ENCODE results near the gene S100PBP. TPM values are rescaled to one million over a fixed set of nuclear protein-coding genes. Genes with fewer than 3 reads are reported as not detected.

Gene S100PBP
- total and polyA plus RNA-seq, 2 donors (not counting 3 experiments of a cell fraction or from before 2014, with no cell fraction given), result 15.4 to 38.6 TPM

- FAIRE-seq (no peak), DNase-seq (ENCODE audit: low read depth, low spot score) (no peak)
- H3K79me2 ChIP-seq (ENCODE audit: control insufficient read depth, insufficient read depth, low read length), result no peaks in the 10 kb centered on the region
- no peaks in the 10 kb centered on the region for H3K9me3 ChIP-seq (replicated peaks; ENCODE audit: control insufficient read depth, insufficient read depth, low read length)
- BruUV-seq (replicated peaks), result no TSS peak
- H3K27me3 ChIP-seq (ENCODE audit: control insufficient read depth in 2 of 2, insufficient read depth in 2 of 2, low read length in 2 of 2), result peaks cover 13 to 19% of the 10 kb centered on the region in 2 experiments
- H3K4me1 ChIP-seq (ENCODE audit: control insufficient read depth, extremely low read depth, insufficient read depth, low read length), result peaks cover 8% of the 10 kb centered on the region
- H3K27ac ChIP-seq (ENCODE audit: insufficient read depth, low read depth, low read length), result no peak overlapping the region
- peak overlapping the region; percentile 63 for H2AFZ ChIP-seq (ENCODE audit: low read depth, low read length)
- H3K4me2 ChIP-seq (ENCODE audit: insufficient read depth, low read length), result peak overlapping the region; percentile 61
- no peak for TF ChIP-seq GATA2 (IDR thresholded peaks at IDR 0.05; ENCODE audit: insufficient read depth, insufficient read length, low read depth, low read length)
- peak; percentile 35 for TF ChIP-seq EZH2 (IDR thresholded peaks at IDR 0.05; ENCODE audit: borderline replicate concordance, low read depth, low read length, severe bottlenecking)
- ChIA-PET POLR2A (no interaction called here), CTCF (interaction anchor here (0.8 to 5.7 kb wide), 15 partner anchors 11 to 492 kb away, joined by 3 to 51 read pairs (median 4); no protein-coding TSS in a partner anchor)
- H3K9me1 ChIP-seq (replicated peaks; ENCODE audit: control insufficient read depth, extremely low read depth, insufficient read depth, low read length), result no peaks in the 10 kb centered on the region
- H3K36me3 ChIP-seq (ENCODE audit: control insufficient read depth in 2 of 2, extremely low read depth in 1 of 2, insufficient read depth in 2 of 2, low read length in 2 of 2), result no peaks in the 10 kb centered on the region
- intact Hi-C loops (cut with micrococcal nuclease), result no loop called here
- dilution Hi-C loops (cut with MboI; ENCODE audit: extremely low pct_ligation_motif_present, low sequenced_read_pairs), result no loop called here
- no peak overlapping the region for H3K9ac ChIP-seq (replicated peaks; ENCODE audit: extremely low read depth, insufficient read depth, low read length)
- peak overlapping the region; percentile 16 to 35 (median 30) for H3K4me3 ChIP-seq (replicated peaks in 1 of 3; ENCODE audit: insufficient read depth in 1 of 3, low read depth in 1 of 3, low read length in 3 of 3)
- H4K20me1 ChIP-seq (replicated peaks; ENCODE audit: control insufficient read depth, extremely low read depth, insufficient read depth, low read length), result no peaks in the 10 kb centered on the region
Observed at GRCh38 chr1:32893198-32894018, 76.0 kb downstream of the S100PBP start.

GRCh38 chr1:32894019-32894600, 76.7 kb downstream of the S100PBP start:
- Histone ChIP-seq H3K27me3 (ENCODE audit: control insufficient read depth in 2 of 2, insufficient read depth in 2 of 2, low read length in 2 of 2) (peaks cover 13 to 19% of the 10 kb centered on the region in 2 experiments), H3K9me3 (replicated peaks; ENCODE audit: control insufficient read depth, insufficient read depth, low read length) (no peaks in the 10 kb centered on the region), H3K4me2 (ENCODE audit: insufficient read depth, low read length) (no peak overlapping the region), H2AFZ (ENCODE audit: low read depth, low read length) (no peak overlapping the region), H3K9ac (replicated peaks; ENCODE audit: extremely low read depth, insufficient read depth, low read length) (no peak overlapping the region), H3K27ac (ENCODE audit: insufficient read depth, low read depth, low read length) (no peak overlapping the region), H3K36me3 (ENCODE audit: control insufficient read depth in 2 of 2, extremely low read depth in 1 of 2, insufficient read depth in 2 of 2, low read length in 2 of 2) (no peaks in the 10 kb centered on the region), H3K79me2 (ENCODE audit: control insufficient read depth, insufficient read depth, low read length) (no peaks in the 10 kb centered on the region), H3K4me3 (replicated peaks in 1 of 3; ENCODE audit: insufficient read depth in 1 of 3, low read depth in 1 of 3, low read length in 3 of 3) (no peak overlapping the region), H4K20me1 (replicated peaks; ENCODE audit: control insufficient read depth, extremely low read depth, insufficient read depth, low read length) (no peaks in the 10 kb centered on the region), H3K4me1 (ENCODE audit: control insufficient read depth, extremely low read depth, insufficient read depth, low read length) (peaks cover 8% of the 10 kb centered on the region), H3K9me1 (replicated peaks; ENCODE audit: control insufficient read depth, extremely low read depth, insufficient read depth, low read length) (no peaks in the 10 kb centered on the region)
- POLR2A ChIA-PET, result no interaction called here
- FAIRE-seq (no peak), DNase-seq (ENCODE audit: low read depth, low spot score) (no peak)
- CTCF ChIA-PET, result interaction anchor here (1.0 to 5.7 kb wide), 2 partner anchors 13 to 17 kb away, joined by 3 to 51 read pairs; no protein-coding TSS in a partner anchor
- TF ChIP-seq JUN (IDR thresholded peaks at IDR 0.05; ENCODE audit: borderline replicate concordance, insufficient read depth, insufficient read length, low read depth) (no peak), POLR2AphosphoS5 (IDR thresholded peaks at IDR 0.05; ENCODE audit: insufficient read depth, low read depth, low read length) (no peak), CTCF (IDR thresholded peaks at IDR 0.05; ENCODE audit: extremely low read depth in 1 of 2, insufficient read depth in 1 of 2, low read depth in 1 of 2, low read length in 2 of 2) (no peak), POLR2A (IDR thresholded peaks at IDR 0.05; ENCODE audit: low read depth, low read length) (no peak), FOS (IDR thresholded peaks at IDR 0.05; ENCODE audit: borderline replicate concordance, insufficient read depth, low read length) (no peak), MYC (IDR thresholded peaks at IDR 0.05; ENCODE audit: low read depth, low read length) (no peak), MAX (IDR thresholded peaks at IDR 0.05; ENCODE audit: insufficient read depth, insufficient read length) (no peak), EZH2 (IDR thresholded peaks at IDR 0.05; ENCODE audit: borderline replicate concordance, low read depth, low read length, severe bottlenecking) (no peak), GATA2 (IDR thresholded peaks at IDR 0.05; ENCODE audit: insufficient read depth, insufficient read length, low read depth, low read length) (no peak)
- intact Hi-C loops (cut with micrococcal nuclease), result no loop called here
- no TSS peak for BruUV-seq (replicated peaks)
- dilution Hi-C loops (cut with MboI; ENCODE audit: extremely low pct_ligation_motif_present, low sequenced_read_pairs), result no loop called here
